DMS114 treated with DMSO at 0.1 percent for 48 hours (cell line): ENCODE measurements around the gene EPC1.
"Not testable (repeated sequence)": the region's sequence is repeated elsewhere in the genome, so short reads cannot be mapped to it uniquely, and the experiment has no call there.

Experiments
- DNase-seq: peaks from one replicate; lab custom pipeline; 2025; ENCODE audit not compliant: unreplicated experiment; lab: John Stamatoyannopoulos, UW

The EPC1 gene

GRCh38 chr10:32373031-32373430 lies 26.1 kb upstream of the EPC1 start:
- DNase-seq: no peak

GRCh38 chr10:32372000-32372875 lies 25.3 kb upstream of the EPC1 start:
- no peak for DNase-seq

- DNase-seq: no peak
Observed at GRCh38 chr10:32371101-32371500, 24.1 kb upstream of the EPC1 start.

- peak; percentile 71 for DNase-seq
Observed at GRCh38 chr10:32367793-32368453, 21.0 kb upstream of the EPC1 start.

- DNase-seq: no peak
Observed at GRCh38 chr10:32366588-32366987, 19.6 kb upstream of the EPC1 start.

GRCh38 chr10:32366111-32366510 lies 19.2 kb upstream of the EPC1 start:
- no peak for DNase-seq

GRCh38 chr10:32365404-32365803 lies 18.4 kb upstream of the EPC1 start:
- DNase-seq: not testable (repeated sequence)

- no peak for DNase-seq
Observed at GRCh38 chr10:32362571-32362970, 15.6 kb upstream of the EPC1 start.

- DNase-seq: no peak
Observed at GRCh38 chr10:32360884-32361283, 13.9 kb upstream of the EPC1 start.

GRCh38 chr10:32360241-32360640 lies 13.3 kb upstream of the EPC1 start:
- no peak for DNase-seq

GRCh38 chr10:32357056-32357735 lies 10.2 kb upstream of the EPC1 start:
- DNase-seq: no peak

GRCh38 chr10:32354690-32355089 lies 7.7 kb upstream of the EPC1 start:
- not testable (repeated sequence) for DNase-seq

GRCh38 chr10:32350811-32351350 lies 3.9 kb upstream of the EPC1 start:
- DNase-seq: no peak

- DNase-seq: no peak
Observed at GRCh38 chr10:32349968-32350738, 3.2 kb upstream of the EPC1 start.

GRCh38 chr10:32349199-32349585 lies 2.2 kb upstream of the EPC1 start:
- no peak for DNase-seq

GRCh38 chr10:32348297-32349198 lies 1.6 kb upstream of the EPC1 start:
- no peak for DNase-seq

GRCh38 chr10:32347363-32348022 lies 535 bp upstream of the EPC1 start:
- DNase-seq: peak; percentile 50

- peak; percentile 92 for DNase-seq
Observed at GRCh38 chr10:32346134-32346550, 816 bp downstream of the EPC1 start.

- no peak for DNase-seq
Observed at GRCh38 chr10:32341596-32341995, 5.4 kb downstream of the EPC1 start.
